Vagina (tissue), 2 donors: ENCODE results near the gene CRTAC1. TPM values are rescaled to one million over a fixed set of nuclear protein-coding genes. Genes with fewer than 3 reads are reported as not detected.

Experiments used
- DNase-seq, 2 donors: peaks; one replicate each; pipeline ENCODE4 v3.0.0-alpha.2; 2017; ENCODE audit errors: extremely low spot score in 2 of 2
- H3K27ac ChIP-seq: fragments of 200-600 bp; sonication (generic); one replicate; pipeline ENCODE4 v1.5.1; 2019
- H3K27me3 ChIP-seq: fragments of 200-600 bp; sonication (generic); one replicate; pipeline ENCODE4 v1.5.1; 2019
- H3K36me3 ChIP-seq, 2 donors: fragments of 200-600 bp; sonication (generic); one replicate each; pipeline ENCODE4 v1.5.1; 2017 to 2019
- H3K4me1 ChIP-seq: fragments of 200-600 bp; sonication (generic); one replicate; pipeline ENCODE4 v1.5.1; 2019
- H3K4me3 ChIP-seq, 2 donors: fragments of 200-600 bp; sonication (generic); 1 replicate in 1 of 2; 2 replicates in 1 of 2; pipeline ENCODE4 v1.5.1; 2016 to 2019
- H3K9me3 ChIP-seq: fragments of 200-600 bp; sonication (generic); one replicate; pipeline ENCODE4 v1.5.1; 2019
- POLR2A ChIP-seq, 2 donors: fragments of 450-650 bp; IDR thresholded peaks; one replicate each; pipeline ENCODE4 v1.6.1; 2017; ENCODE audit warnings: antibody characterized with exemption in 2 of 2, mild to moderate bottlenecking in 2 of 2, moderate library complexity in 2 of 2
- POLR2AphosphoS5 ChIP-seq, 2 donors: sonication (generic); formaldehyde crosslinking; IDR thresholded peaks; one replicate each; pipeline ENCODE4 v1.9.0; 2017; ENCODE audit warnings: antibody characterized with exemption in 2 of 2, mild to moderate bottlenecking in 2 of 2, low read depth in 1 of 2; ENCODE audit not compliant: insufficient read depth in 1 of 2
- intact Hi-C: fragments of 100-400 bp; cut with DNase I; formaldehyde crosslinking; loops from one replicate; pipeline ENCODE4 v1.15.1; 2023
- total RNA-seq: library from RNA; depleted of rRNA; stranded (reverse); fragments of >200 nt; gene quantifications from one replicate; pipeline ENCODE4 v1.2.3, GENCODE V29; 2016
- TF ChIP-seq, protein P1 (sequence below), 3 experiments: fragments of 450-650 bp in 2 of 3; fragments of 200-600 bp in 1 of 3; sonication (generic) in 1 of 3; IDR thresholded peaks; one replicate each; pipeline ENCODE4 v1.5.1; 2017 to 2019; ENCODE audit warnings: antibody characterized with exemption in 3 of 3, mild to moderate bottlenecking in 2 of 3, moderate library complexity in 2 of 3

Gene CRTAC1
- total RNA-seq, 1 donor from 2014 or later: 2.5 TPM

DNA sequence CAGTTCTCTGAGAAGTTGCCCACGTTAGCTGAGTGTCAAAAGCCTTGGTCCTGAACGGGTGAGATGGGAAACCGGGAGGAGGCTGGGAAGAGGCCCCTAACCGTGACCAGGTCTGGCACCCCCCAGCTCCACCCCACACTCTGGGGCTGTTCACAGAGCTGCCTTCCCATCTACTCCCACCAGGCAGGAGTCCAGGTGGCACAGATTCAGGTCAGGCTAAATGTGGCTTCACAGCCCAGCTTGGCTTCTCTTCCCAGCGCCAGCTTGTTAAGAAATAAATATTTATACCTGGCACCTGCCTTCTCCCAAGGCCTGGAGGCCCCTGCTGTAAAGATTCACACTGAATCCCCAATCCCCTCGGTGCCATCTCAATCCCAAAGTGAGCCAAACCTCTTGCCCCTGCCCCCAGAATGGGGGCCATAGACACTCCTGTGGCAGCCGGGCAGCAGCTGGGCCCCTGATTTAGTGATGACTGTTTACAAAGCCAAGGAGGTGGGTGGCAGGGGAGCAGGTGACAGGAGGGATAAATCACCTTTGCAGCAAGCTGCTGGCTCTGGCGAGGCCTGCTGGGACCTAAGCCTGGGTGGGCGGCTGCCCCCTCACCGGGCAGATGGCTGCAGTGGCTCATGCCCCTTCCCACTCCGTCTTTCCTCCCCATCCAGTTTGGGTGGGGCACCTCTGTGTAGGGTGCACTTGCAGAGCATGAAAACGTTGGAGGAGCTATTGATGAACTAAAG lies 108.2 kb downstream of the CRTAC1 start:
- intact Hi-C loops: no loop called here
- Histone ChIP-seq H3K27me3 (no peaks in the 10 kb centered on the region), H3K9me3 (no peaks in the 10 kb centered on the region), H3K36me3 (no peaks in the 10 kb centered on the region), H3K27ac (no peak overlapping the region), H3K4me3 (no peak overlapping the region), H3K4me1 (peaks cover 5% of the 10 kb centered on the region)
- no peak for DNase-seq
- TF ChIP-seq, protein P1, sequence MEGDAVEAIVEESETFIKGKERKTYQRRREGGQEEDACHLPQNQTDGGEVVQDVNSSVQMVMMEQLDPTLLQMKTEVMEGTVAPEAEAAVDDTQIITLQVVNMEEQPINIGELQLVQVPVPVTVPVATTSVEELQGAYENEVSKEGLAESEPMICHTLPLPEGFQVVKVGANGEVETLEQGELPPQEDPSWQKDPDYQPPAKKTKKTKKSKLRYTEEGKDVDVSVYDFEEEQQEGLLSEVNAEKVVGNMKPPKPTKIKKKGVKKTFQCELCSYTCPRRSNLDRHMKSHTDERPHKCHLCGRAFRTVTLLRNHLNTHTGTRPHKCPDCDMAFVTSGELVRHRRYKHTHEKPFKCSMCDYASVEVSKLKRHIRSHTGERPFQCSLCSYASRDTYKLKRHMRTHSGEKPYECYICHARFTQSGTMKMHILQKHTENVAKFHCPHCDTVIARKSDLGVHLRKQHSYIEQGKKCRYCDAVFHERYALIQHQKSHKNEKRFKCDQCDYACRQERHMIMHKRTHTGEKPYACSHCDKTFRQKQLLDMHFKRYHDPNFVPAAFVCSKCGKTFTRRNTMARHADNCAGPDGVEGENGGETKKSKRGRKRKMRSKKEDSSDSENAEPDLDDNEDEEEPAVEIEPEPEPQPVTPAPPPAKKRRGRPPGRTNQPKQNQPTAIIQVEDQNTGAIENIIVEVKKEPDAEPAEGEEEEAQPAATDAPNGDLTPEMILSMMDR (IDR thresholded peaks at IDR 0.05): no peak
- TF ChIP-seq POLR2AphosphoS5 (IDR thresholded peaks at IDR 0.05; ENCODE audit: insufficient read depth in 1 of 2, low read depth in 1 of 2): no peak
- no peak for TF ChIP-seq POLR2A (IDR thresholded peaks at IDR 0.05)

DNA sequence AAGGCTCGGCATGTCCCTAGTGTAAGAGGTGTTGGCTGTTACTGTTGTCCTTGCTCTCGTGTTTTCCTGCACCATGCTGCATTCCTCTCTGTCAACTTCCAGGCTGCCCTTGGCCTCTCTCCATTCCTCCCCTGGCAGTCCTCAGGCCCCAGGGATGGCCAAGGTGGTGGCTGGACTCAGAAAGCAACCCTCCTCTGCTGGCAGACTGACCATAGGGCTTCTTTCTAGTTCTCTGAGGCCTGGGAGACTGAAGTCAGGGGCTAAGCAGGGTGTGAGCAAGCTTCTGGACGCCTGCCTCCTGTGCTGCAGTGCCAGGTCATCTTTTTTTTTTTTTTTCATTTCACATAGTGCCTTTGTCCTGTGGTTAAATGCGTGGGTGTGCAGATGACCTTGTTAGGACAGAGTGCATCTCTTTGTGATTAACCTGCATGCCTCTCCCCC lies 108.8 kb downstream of the CRTAC1 start:
- peaks cover 11% of the 10 kb centered on the region for H3K4me1 ChIP-seq
- H3K36me3 ChIP-seq: no peaks in the 10 kb centered on the region
- intact Hi-C loops: no loop called here
- no peaks in the 10 kb centered on the region for H3K9me3 ChIP-seq
- no peak overlapping the region for H3K4me3 ChIP-seq
- no peak overlapping the region for H3K27ac ChIP-seq
- no peaks in the 10 kb centered on the region for H3K27me3 ChIP-seq
- no peak for TF ChIP-seq POLR2AphosphoS5 (IDR thresholded peaks at IDR 0.05; ENCODE audit: insufficient read depth in 1 of 2, low read depth in 1 of 2)
- no peak for TF ChIP-seq POLR2A (IDR thresholded peaks at IDR 0.05)
- no peak for DNase-seq

DNA sequence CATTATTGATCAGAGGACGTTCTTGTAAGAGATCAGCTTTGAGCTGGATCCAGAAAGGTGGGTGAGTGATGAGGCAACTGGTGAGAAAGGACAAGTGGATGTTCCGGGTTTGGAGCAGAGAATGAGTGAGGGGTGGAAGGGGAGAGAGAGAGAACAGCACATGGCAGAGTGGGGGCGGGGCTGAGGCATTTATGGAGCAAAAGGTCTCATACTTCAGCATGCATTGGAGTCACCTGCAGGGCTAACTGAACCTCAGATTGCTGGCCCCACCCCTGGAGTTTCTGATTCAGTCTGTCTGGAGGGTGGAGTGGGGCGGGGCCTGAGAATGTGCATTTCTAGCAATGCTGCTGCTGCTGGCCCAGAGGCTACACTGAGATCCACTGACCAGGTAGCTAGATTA lies 109.6 kb downstream of the CRTAC1 start:
- TF ChIP-seq, protein P1 (IDR thresholded peaks at IDR 0.05): no peak
- TF ChIP-seq POLR2AphosphoS5 (IDR thresholded peaks at IDR 0.05; ENCODE audit: insufficient read depth in 1 of 2, low read depth in 1 of 2): no peak
- no peak for TF ChIP-seq POLR2A (IDR thresholded peaks at IDR 0.05)
- H3K27ac ChIP-seq: no peak overlapping the region

DNA sequence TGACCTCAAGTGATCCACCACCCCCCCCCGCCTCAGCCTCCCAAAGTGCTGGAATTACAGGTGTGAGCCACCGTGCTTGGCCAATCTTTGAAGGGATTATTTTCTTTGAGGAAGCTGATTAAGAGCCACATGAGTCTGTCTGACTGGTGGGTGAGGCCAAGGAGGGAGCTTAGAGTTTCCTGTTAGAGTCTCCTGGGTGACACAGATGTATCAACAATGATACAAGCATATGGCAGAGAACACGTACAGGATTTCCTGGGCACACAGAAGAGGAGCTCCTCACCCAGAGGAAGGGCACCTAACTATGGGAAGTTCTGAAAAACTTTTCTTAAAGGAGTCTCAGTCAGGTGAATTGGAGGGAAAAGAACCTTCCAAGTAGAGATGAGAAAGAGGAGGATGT lies 111.4 kb downstream of the CRTAC1 start:
- no peaks in the 10 kb centered on the region for H3K36me3 ChIP-seq
- DNase-seq: no peak
- TF ChIP-seq, protein P1 (IDR thresholded peaks at IDR 0.05): no peak
- TF ChIP-seq POLR2A (IDR thresholded peaks at IDR 0.05) (no peak), POLR2AphosphoS5 (IDR thresholded peaks at IDR 0.05; ENCODE audit: insufficient read depth in 1 of 2, low read depth in 1 of 2) (no peak)
- no peaks in the 10 kb centered on the region for H3K27me3 ChIP-seq
- H3K4me3 ChIP-seq: no peak overlapping the region
- no peak overlapping the region for H3K27ac ChIP-seq
- no peaks in the 10 kb centered on the region for H3K9me3 ChIP-seq
- H3K4me1 ChIP-seq: peaks cover 29% of the 10 kb centered on the region
- intact Hi-C loops: loop anchor here (10.0 kb wide), 1 partner anchor 126 kb away; no protein-coding TSS in a partner anchor

More for the DNA sequence above, 109.6 kb downstream of the CRTAC1 start:
- DNase-seq: no peak
- H3K4me3 ChIP-seq: no peak overlapping the region
- no peaks in the 10 kb centered on the region for H3K9me3 ChIP-seq
- H3K27me3 ChIP-seq: no peaks in the 10 kb centered on the region
- H3K36me3 ChIP-seq: no peaks in the 10 kb centered on the region
- intact Hi-C loops: no loop called here
- H3K4me1 ChIP-seq: peaks cover 19% of the 10 kb centered on the region

DNA sequence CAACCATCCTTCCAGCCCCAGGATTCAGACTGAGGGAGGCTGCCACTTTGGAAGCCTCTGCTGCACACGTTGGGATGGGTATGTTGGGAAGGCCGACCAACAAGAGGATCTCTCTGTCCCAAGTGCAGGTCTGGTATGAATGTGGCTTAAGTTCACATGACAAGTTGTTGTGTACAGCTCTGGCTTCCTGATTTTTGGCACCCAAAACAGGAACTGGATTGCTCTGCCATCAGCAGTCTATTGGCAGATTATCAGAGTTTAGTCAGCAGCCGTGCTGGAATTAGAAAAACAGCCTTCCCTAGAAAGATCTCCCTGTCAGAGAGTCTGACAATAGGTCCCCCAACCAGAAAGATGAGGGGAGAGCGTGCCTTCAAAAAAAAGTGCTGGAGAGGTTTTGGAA lies 113.8 kb downstream of the CRTAC1 start:
- Histone ChIP-seq H3K9me3 (no peaks in the 10 kb centered on the region), H3K27ac (no peak overlapping the region), H3K4me3 (no peak overlapping the region), H3K4me1 (peaks cover 29% of the 10 kb centered on the region), H3K27me3 (no peaks in the 10 kb centered on the region), H3K36me3 (no peaks in the 10 kb centered on the region)
- no peak for DNase-seq
- intact Hi-C loops: loop anchor here (10.0 kb wide), 1 partner anchor 128 kb away; no protein-coding TSS in a partner anchor
- TF ChIP-seq POLR2A (IDR thresholded peaks at IDR 0.05): no peak
- TF ChIP-seq POLR2AphosphoS5 (IDR thresholded peaks at IDR 0.05; ENCODE audit: insufficient read depth in 1 of 2, low read depth in 1 of 2): peak in 1 of 2 donors; percentile 29
- TF ChIP-seq, protein P1 (IDR thresholded peaks at IDR 0.05): no peak
